Colonic mucosa (tissue), 4 donors: ENCODE results near the gene DAB2IP. TPM values are rescaled to one million over a fixed set of nuclear protein-coding genes. Genes with fewer than 3 reads are reported as not detected.

Experiments
- DNase-seq: peaks from one replicate; pipeline ENCODE4 v3.0.0-alpha.2; 2020
- H3K27ac ChIP-seq: fragments of 200-600 bp; one replicate; pipeline ENCODE4 v1.8.0; 2021
- H3K27me3 ChIP-seq: fragments of 200-600 bp; one replicate; pipeline ENCODE4 v1.8.0; 2021
- H3K36me3 ChIP-seq: fragments of 200-600 bp; one replicate; pipeline ENCODE4 v1.8.0; 2021
- H3K4me1 ChIP-seq: fragments of 200-600 bp; one replicate; pipeline ENCODE4 v1.8.0; 2021; ENCODE audit warnings: mild to moderate bottlenecking
- H3K4me3 ChIP-seq: fragments of 200-600 bp; one replicate; pipeline ENCODE4 v1.8.0; 2021
- H3K9ac ChIP-seq, 2 donors: one replicate each; pipeline ENCODE4 v1.7.0; 2013; ENCODE audit warnings: control low read depth in 2 of 2, low read depth in 2 of 2, low read length in 2 of 2
- H3K9me3 ChIP-seq: fragments of 200-600 bp; one replicate; pipeline ENCODE4 v1.8.0; 2021
- CTCF ChIP-seq: fragments of 200-600 bp; IDR thresholded peaks from one replicate; pipeline ENCODE4 v1.8.0; 2022; ENCODE audit warnings: antibody characterized with exemption, mild to moderate bottlenecking
- intact Hi-C: fragments of 100-400 bp; cut with DNase I; formaldehyde crosslinking; loops from one replicate; pipeline ENCODE4 v1.14.1; 2022
- total RNA-seq, 2 donors: library from RNA; stranded (reverse); fragmentation: NEBNext Ultra II Directional in 1 of 2; extraction: Animal tissue kit (Norgen Biotek cat#: 25700) in 1 of 2; gene quantifications; one replicate each; pipeline ENCODE4 v1.2.1, GENCODE V29; 2021
- donor health status: healthy.
- donor health status: DM: no; HTN: no; CAD: no.
- donor health status: DM: no; HTN: no; CAD: no.

Gene DAB2IP
- total RNA-seq, 2 donors from 2014 or later, result 126 to 130 TPM

- no peak for DNase-seq
- Histone ChIP-seq H3K4me3 (no peak overlapping the region), H3K27ac (no peak overlapping the region), H3K4me1 (no peaks in the 10 kb centered on the region), H3K9me3 (no peaks in the 10 kb centered on the region), H3K36me3 (no peaks in the 10 kb centered on the region), H3K27me3 (no peaks in the 10 kb centered on the region), H3K9ac (no peak overlapping the region)
- TF ChIP-seq CTCF, result no peak
- intact Hi-C loops, result no loop called here
These were observed 172.2 kb downstream of the DAB2IP start for GRCh38 chr9:121823451-121824169.

- H3K27me3 ChIP-seq, result no peaks in the 10 kb centered on the region
- no peaks in the 10 kb centered on the region for H3K9me3 ChIP-seq
- no peaks in the 10 kb centered on the region for H3K4me1 ChIP-seq
- no peak overlapping the region for H3K4me3 ChIP-seq
- no peaks in the 10 kb centered on the region for H3K36me3 ChIP-seq
- TF ChIP-seq CTCF, result no peak
- no peak for DNase-seq
- H3K27ac ChIP-seq, result no peak overlapping the region
- intact Hi-C loops, result no loop called here
- no peak overlapping the region for H3K9ac ChIP-seq
These were observed 173.2 kb downstream of the DAB2IP start for GRCh38 chr9:121824651-121825030.

- intact Hi-C loops, result no loop called here
- DNase-seq, result no peak
- no peaks in the 10 kb centered on the region for H3K9me3 ChIP-seq
These were observed 173.7 kb downstream of the DAB2IP start for GRCh38 chr9:121825031-121825691.

GRCh38 chr9:121826711-121827110 lies 175.3 kb downstream of the DAB2IP start:
- intact Hi-C loops, result no loop called here
- H3K4me3 ChIP-seq, result no peak overlapping the region
- no peak for TF ChIP-seq CTCF
- no peak for DNase-seq
- no peaks in the 10 kb centered on the region for H3K9me3 ChIP-seq
- no peaks in the 10 kb centered on the region for H3K4me1 ChIP-seq
- H3K27ac ChIP-seq, result no peak overlapping the region
- no peaks in the 10 kb centered on the region for H3K36me3 ChIP-seq
- H3K9ac ChIP-seq, result no peak overlapping the region
- no peaks in the 10 kb centered on the region for H3K27me3 ChIP-seq

More at GRCh38 chr9:121825031-121825691, 173.7 kb downstream of the DAB2IP start:
- H3K4me3 ChIP-seq, result no peak overlapping the region
- H3K36me3 ChIP-seq, result no peaks in the 10 kb centered on the region
- no peaks in the 10 kb centered on the region for H3K4me1 ChIP-seq
- H3K27ac ChIP-seq, result no peak overlapping the region
- H3K27me3 ChIP-seq, result no peaks in the 10 kb centered on the region
- no peak overlapping the region for H3K9ac ChIP-seq
- no peak for TF ChIP-seq CTCF

GRCh38 chr9:121827251-121827967 lies 176.0 kb downstream of the DAB2IP start:
- no peak for DNase-seq
- intact Hi-C loops, result no loop called here
- Histone ChIP-seq H3K36me3 (no peaks in the 10 kb centered on the region), H3K27ac (no peak overlapping the region), H3K9ac (no peak overlapping the region), H3K4me1 (no peaks in the 10 kb centered on the region), H3K27me3 (no peaks in the 10 kb centered on the region), H3K4me3 (no peak overlapping the region), H3K9me3 (no peaks in the 10 kb centered on the region)
- no peak for TF ChIP-seq CTCF
